Measurements from ENCODE around the gene KAT6B. TPM values are rescaled to one million over a fixed set of nuclear protein-coding genes. Genes with fewer than 3 reads are reported as not detected.

The KAT6B gene
- total and polyA plus RNA-seq, 11 donors = 10.4 to 61.3 (median 42.9) TPM

DNA sequence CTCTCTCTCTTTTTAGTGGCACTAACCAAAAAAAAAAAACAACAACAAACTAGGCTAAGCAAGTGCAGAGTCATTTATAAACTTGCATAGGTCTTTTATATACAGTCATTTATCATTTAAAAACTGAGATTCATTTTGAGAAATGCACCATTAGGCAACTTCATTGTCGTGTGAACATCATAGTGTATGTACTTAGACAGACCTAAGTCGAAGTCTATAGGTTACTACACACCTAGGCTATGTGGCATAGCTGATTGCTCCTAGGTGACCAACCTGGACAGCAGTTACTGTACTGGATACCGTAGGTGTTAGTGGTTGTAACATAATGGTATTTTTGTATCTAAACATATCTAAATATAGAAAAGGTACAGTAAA lies 175.9 kb downstream of the KAT6B start:
- Histone ChIP-seq H3K36me3 (peaks cover 0 to 45% (median 17%) of the 10 kb centered on the region in 9 donors), H3K27me3 (no peaks in the 10 kb centered on the region), H3K4me3 (no peak overlapping the region), H3K4me1 (peaks cover 0 to 1% (median 0%) of the 10 kb centered on the region in 12 donors), H3K27ac (no peak overlapping the region), H3K9me3 (no peaks in the 10 kb centered on the region)
- intact Hi-C loops (cut with DNase I) = loop anchor here in 1 of 10 donors (10.0 kb wide), 1 partner anchor 238 kb away; no protein-coding TSS in a partner anchor
- DNase-seq (no peak), ATAC-seq (no peak)
- TF ChIP-seq POLR2A (IDR thresholded peaks at IDR 0.05) = no peak
- TF ChIP-seq CTCF (IDR thresholded peaks at IDR 0.05) = no peak
- WGBS, 4 donors = 74 to 97% (median 94%) methylated on average over 3 of the region's 3 CpGs

GRCh38 chr10:75002967-75003594 lies 176.7 kb downstream of the KAT6B start:
- DNase-seq = no peak
- Histone ChIP-seq H3K4me3 (no peak overlapping the region), H3K4me1 (peaks cover 0 to 8% (median 0%) of the 10 kb centered on the region in 12 donors), H3K27me3 (no peaks in the 10 kb centered on the region), H3K9me3 (no peaks in the 10 kb centered on the region), H3K36me3 (peaks cover 0 to 44% (median 17%) of the 10 kb centered on the region in 9 donors), H3K27ac (no peak overlapping the region)
- TF ChIP-seq POLR2A (IDR thresholded peaks at IDR 0.05) (no peak), CTCF (IDR thresholded peaks at IDR 0.05) (no peak)
- intact Hi-C loops (cut with DNase I) = loop anchor here in 1 of 10 donors (10.0 kb wide), 1 partner anchor 238 kb away; no protein-coding TSS in a partner anchor
- ATAC-seq = no peak
- WGBS, 4 donors = 95 to 96% (median 95%) methylated on average over 3 of the region's 3 CpGs

- 85 to 88% (median 86%) methylated on average over 2 of the region's 2 CpGs for WGBS, 4 donors
- intact Hi-C loops (cut with DNase I) = loop anchor here in 1 of 10 donors (10.0 kb wide), 1 partner anchor 239 kb away; no protein-coding TSS in a partner anchor
- Histone ChIP-seq H3K27ac (no peak overlapping the region), H3K27me3 (no peaks in the 10 kb centered on the region), H3K36me3 (peaks cover 0 to 36% (median 11%) of the 10 kb centered on the region in 9 donors), H3K4me3 (no peak overlapping the region), H3K9me3 (no peaks in the 10 kb centered on the region), H3K4me1 (peaks cover 0 to 14% (median 0%) of the 10 kb centered on the region in 12 donors)
- DNase-seq = no peak
- TF ChIP-seq POLR2A (IDR thresholded peaks at IDR 0.05) (no peak), CTCF (IDR thresholded peaks at IDR 0.05) (no peak)
- ATAC-seq = no peak
Measured at GRCh38 chr10:75003891-75004290, 177.5 kb downstream of the KAT6B start.

GRCh38 chr10:75007646-75008045 lies 181.2 kb downstream of the KAT6B start:
- ATAC-seq = no peak
- Histone ChIP-seq H3K9me3 (no peaks in the 10 kb centered on the region), H3K27me3 (no peaks in the 10 kb centered on the region), H3K36me3 (peaks cover 0 to 21% (median 0%) of the 10 kb centered on the region in 9 donors), H3K27ac (no peak overlapping the region), H3K4me3 (no peak overlapping the region), H3K4me1 (peaks cover 0 to 16% (median 0%) of the 10 kb centered on the region in 12 donors)
- TF ChIP-seq CTCF (IDR thresholded peaks at IDR 0.05) = no peak
- no peak for TF ChIP-seq POLR2A (IDR thresholded peaks at IDR 0.05)
- no peak for DNase-seq
- WGBS, 4 donors = 91 to 96% (median 91%) methylated on average over 2 of the region's 2 CpGs
- intact Hi-C loops (cut with DNase I) = loop anchor here in 1 of 10 donors (10.0 kb wide), 1 partner anchor 243 kb away; no protein-coding TSS in a partner anchor
